Ureter (tissue), 1 donor: ENCODE results near the gene SLIT3. TPM values are rescaled to one million over a fixed set of nuclear protein-coding genes. Genes with fewer than 3 reads are reported as not detected.
"Not testable (repeated sequence)": the region's sequence is repeated elsewhere in the genome, so short reads cannot be mapped to it uniquely, and the experiment has no call there.

Experiments used
- DNase-seq: peaks from one replicate; pipeline ENCODE4 v3.0.0-alpha.2; 2020; ENCODE audit warnings: low spot score
- total RNA-seq: library from RNA; stranded (reverse); gene quantifications from one replicate; pipeline ENCODE4 v1.2.4, GENCODE V29; 2023
- donor health status: DM: yes; HTN: yes; CAD: no.

SLIT3 gene
- total RNA-seq, 1 donor from 2014 or later, result 67.0 TPM

DNA sequence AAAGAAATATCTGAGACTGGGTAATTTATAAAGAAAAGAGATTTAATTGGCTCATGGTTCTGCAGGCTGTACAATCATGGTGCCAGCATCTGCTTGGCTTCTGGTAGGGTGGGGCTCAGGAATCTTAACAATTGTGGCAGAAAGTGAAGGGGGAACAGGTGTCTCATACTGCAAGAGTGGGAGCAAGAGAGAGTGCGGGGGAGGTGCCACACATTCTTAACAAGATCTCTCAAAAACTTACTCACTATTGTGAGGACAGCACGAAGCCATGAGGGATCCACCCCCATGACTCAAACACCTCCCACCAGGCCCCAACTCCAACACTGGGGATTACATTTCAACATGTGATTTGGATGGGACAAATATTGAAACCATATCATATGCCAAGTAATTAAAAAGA is 651.6 kb downstream of the SLIT3 start:
- DNase-seq, result no peak

DNA sequence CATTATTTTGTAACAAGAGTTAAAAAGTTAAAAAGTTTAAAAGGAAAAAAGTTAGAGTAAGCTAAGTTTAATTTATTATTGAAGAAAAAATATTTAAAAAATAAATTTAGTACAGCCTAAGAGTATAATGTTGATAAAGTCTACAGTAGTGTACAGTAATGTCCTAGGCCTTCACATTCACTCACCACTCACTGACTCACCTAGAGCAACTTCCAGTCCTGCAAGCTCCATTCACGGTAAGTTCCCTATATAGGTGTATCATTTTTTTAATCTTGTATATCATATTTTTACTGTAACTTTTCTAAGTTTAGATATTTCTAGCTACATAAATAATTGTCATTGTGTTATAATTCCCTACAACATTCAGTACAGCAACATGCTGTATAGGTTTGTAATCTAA is 652.4 kb downstream of the SLIT3 start:
- DNase-seq, result no peak

DNA sequence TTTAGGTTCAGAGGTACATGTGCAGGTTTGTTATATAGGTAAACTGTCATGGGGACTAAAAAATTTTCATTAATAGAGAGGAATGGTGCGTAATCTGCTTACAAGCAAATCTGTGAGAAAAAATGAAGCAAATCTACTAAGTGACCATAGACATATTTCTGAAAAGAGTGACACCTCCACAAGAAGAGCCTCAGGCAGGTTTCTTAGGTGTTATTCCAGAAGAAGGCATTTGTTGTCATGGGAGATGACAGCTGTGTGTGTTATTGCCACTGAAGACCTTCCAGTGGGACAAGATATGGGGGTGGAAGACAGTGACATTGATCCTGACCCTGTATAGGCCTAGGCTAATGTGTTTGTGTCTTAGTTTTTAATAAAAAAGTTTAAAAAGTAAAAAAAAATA is 652.9 kb downstream of the SLIT3 start:
- no peak for DNase-seq

DNA sequence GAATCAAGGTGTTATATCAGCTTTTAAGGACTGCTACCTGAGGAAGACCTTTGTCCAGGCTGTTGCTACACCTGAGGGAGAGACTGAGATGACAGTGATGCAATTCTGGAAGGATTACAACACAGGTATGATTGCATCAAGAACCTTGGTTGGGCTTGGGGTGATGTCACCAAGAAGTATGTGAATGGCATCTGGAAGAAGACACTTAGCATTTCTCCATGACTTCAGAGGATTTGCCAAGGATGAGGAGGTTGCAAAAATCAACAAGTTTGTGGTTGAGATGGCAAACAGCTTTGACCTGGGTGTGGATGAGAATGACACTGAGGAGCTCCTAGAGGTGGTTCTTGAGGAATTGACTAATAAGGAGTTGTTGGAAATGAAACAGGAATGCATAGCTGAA is 653.9 kb downstream of the SLIT3 start:
- no peak for DNase-seq

DNA sequence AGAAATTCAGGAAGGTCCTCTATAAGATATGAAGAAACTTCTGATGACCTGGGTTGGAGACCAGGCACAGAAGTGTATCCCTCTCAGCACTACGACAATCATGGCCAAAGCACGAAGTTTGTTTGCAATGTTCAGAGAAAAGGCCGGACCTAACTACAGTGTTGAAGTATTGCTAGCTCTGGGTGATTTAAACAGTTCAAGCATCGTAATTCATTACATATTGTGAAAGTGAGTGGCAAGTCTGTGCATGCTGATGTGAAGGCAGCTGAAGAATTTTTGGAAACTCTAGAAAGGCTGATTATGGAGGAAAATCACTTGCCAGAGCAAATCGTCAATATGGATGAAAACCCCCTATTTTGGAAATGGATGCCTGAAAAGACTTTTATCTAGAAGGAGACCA is 654.6 kb downstream of the SLIT3 start:
- DNase-seq, result no peak

DNA sequence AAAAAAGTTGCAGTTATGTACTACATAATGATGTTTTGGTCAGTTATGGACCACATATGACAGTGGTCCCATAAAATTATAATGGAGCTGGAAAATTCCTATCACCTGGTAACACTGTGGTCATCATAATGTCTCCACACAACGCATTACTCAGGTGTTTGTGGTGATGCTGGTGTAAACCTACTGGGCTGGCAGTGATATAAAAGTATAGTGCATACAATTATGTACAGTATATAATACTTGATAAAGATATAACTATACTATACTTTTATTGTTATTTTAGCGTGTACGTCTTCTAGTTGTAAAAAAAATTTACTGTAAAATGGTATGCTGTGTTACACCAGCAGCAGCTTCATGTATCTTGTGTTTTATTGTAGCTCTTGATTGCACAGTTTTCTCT is 655.7 kb downstream of the SLIT3 start:
- DNase-seq, result no peak

DNA sequence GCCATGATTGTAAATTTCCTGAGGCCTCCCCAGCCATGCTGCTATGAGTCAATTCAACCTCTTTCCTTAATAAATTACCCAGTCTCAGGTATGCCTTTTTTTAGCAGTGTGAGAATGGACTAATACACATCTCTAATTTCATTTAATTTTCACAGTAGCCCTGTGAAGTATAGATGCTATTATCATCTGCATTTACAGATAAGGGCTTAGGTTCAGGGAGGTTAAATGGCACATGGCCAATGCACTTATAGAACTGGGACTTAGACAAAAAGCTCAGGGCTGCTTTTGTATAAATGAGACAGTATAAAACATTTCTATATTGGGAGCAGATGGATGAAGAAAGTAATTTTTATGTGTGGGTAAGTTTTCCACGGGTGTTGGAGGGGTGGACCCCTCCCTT is 658.9 kb downstream of the SLIT3 start:
- DNase-seq, result no peak

DNA sequence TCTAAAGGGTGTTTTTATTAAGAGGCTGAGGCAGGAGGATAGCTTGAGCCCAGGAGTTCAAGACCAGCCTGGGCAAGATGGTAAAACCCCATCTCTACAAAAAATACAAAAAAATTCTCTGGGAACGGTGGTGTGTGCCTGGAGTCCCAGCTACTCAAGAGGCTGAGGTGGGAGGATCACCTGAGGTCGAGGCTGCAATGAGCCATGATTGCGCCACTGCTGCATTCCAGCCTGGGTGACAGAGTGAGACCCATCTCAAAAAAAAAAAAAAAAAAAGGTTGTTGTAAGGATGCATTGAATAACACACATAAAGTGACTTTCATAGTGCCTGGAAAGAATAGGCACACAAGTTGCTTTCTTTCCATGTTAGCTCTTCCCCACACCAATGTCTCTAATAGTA is 662.1 kb downstream of the SLIT3 start:
- not testable (repeated sequence) for DNase-seq

DNA sequence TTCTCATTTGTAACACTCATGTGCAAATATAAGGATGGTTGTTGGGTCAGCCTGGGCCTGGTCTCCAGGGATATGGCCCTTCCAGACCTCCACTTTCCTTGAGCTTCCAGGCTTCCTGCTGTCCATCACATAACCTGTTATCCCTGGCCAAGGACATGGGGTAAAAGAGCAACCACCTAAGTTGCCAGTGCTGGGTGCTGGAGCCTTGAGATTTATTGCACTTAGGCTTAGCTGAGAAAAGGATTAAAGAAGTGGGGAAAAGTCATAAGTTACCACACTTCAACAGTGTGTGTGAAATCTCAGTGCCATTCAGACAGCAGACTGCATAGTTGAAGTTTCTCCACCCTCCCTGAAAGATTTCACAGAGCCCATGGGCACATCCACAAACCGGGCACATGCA is 663.1 kb downstream of the SLIT3 start:
- DNase-seq, result no peak

DNA sequence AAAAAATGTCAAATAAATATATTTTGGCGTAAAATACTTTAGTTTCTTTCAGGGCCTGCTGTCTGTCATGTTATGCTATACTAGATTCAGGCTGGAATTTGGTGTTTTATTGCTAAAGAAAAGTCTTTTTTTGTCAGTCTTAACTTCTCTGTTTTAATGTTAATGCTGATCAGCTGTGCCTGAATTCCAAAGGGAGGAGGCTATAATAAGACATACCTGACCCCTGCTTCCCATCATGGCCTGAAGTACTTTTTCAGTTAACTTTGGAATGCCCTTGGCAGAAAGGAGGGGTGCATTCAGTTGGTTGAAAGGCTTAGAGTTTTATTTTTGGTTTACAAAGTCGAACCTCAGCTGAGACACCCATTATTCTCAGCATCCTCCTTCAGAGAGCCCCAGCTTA is 663.7 kb downstream of the SLIT3 start:
- no peak for DNase-seq

DNA sequence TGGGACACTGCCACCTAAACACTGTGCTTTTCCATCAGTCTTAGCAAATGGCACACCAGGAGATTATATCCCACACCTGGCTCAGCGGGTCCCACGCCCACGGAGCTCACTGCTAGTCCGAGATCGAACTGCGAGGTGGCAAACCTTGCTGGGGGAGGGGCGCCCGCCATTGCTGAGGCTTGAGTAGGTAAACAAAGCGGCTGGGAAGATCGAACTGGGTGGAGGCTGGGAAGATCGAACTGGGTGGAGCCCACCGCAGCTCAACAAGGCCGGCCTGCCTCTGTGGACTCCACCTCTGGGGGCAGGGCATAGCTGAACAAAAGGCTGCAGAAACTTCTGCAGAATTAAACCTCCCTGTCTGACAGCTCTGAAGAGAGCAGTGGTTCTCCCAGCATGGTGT is 670.0 kb downstream of the SLIT3 start:
- not testable (repeated sequence) for DNase-seq

DNA sequence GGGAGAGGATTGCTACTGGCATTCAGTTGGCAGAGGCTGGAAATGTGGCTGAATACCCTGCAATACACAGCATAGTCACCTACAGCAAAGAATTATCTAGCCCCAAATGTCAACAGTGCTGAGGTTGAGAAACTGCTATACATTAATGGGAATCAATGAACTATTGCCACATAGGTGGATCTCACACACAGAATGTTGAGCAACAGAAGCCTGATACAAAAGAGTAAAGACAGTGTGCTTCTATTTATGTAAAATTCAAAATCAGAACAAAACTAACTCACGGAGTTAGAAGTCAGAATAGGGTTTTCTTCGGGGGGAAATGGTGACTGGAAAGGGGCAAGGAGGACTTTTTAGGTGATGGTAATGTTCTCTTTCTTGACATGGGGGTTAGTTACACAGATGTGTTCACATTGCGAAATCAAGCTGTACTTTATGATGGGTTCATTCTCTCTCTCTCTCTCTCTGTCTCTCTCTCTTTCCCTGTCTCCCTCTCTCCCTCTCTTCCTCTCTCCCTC is 676.0 kb downstream of the SLIT3 start:
- DNase-seq, result no peak

DNA sequence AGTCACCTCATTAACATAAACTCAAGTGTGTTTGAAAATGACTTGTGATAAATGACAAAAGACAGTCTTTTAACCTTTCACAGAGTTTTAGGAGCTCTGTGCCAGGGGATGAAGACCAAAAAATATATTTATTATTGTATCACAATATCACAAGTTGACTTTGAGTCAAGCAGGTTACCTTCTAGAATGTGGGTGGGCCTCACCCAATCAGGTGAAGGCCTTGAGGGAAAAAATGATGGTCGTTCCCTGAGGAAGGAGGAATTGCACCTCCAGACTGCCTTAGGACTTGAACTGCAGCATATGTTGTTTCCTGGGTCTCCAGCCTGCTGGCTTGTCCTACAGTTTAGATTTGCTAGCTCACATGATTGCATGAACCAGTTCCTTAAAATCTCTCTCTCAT is 680.1 kb downstream of the SLIT3 start:
- DNase-seq, result no peak

DNA sequence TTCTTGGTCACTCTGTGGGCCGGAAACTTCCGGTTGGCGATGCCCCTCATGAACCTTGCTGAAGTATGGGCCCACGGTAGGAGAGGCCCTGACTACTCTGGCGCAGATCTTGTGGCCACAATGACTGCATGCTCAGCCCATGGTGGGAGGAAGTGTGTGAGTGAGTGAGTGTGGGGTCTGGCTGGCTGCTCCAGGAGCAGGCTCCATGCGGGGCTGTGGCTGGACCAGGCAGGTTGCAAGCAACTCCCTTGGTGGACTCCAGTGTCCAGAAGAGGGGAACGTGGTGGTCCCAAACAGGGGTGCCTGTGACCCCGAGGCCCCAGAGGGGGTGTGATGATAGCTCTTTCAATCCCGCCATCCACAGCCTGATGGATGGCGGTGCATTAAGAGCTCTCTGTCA is 686.3 kb downstream of the SLIT3 start:
- DNase-seq, result no peak

DNA sequence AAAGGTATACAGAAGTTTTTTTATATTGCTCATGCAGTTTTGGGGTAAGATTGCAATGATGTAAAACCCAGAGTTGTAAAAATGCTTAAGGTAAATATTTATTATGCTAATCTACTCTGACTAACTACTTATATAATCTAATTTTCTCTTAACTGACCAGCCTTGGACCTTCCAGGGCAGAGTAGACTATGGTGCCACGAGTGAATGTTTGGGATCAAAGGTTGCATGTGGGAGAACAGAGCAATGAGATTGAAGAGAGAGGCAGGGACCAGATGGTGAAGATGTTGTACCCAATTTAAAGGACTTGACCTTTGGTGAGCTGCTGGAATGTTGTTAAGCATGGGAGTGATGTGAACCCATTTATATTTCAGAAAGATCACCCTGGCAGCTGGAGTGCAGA is 686.9 kb downstream of the SLIT3 start:
- DNase-seq, result no peak

DNA sequence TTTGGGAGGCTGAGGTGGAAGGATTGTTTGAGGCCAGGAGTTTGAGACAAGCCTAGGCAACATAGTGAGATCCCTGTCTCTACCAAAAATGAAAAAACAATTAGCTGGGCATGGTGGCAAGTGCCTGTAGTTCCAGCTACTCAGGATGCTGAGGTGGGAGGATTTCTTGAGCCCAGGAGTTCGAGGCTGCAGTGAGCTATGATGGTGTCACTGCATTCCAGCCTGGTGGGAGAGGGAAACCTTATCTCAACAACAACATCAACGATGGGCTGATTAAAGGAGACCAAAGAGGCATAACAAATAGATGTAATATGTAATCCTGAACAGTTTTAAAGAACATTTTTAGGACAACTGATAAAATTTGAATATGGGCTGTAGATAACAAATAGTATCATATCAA is 687.5 kb downstream of the SLIT3 start:
- DNase-seq, result no peak

DNA sequence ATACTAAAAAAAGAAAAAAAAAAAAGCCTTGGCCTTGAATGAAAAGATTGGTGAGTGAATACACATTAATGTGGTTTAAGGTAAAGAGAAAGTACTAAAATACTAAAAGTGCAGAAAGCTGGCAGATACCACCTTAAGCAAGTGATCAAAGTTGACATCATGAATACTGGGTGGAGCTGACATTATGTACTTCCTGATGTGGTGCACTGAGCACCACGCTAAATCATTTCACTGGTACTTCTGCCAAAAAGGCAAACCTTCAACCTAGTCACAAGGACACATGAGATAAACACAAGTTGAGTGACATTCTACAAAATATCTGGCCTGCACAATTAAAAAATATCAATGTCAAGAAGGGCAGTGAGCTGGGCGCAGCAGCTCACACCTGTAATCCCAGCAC is 687.9 kb downstream of the SLIT3 start:
- DNase-seq, result no peak

DNA sequence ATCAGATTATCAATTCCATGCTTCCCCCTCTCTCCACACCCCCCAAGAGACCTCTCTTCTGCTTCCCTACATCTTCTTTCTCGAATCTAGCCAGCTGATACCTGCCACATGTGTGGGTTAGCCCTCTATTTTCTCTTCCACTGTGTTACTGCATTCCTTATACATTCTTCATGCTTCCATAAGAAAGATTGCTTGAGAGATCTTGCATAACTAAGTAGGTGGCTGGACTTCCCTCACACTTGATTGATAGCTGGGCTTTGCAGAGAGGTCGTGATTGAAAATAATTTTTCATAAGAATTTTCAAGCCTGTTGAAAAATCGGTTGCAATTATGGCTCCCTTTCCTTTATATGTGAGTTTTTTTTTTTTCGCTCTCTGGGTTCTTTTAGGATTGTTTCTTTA is 688.8 kb downstream of the SLIT3 start:
- no peak for DNase-seq
